ENCODE results near the gene WDR44. TPM values are rescaled to one million over a fixed set of nuclear protein-coding genes. Genes with fewer than 3 reads are reported as not detected.

WDR44 gene
- total and polyA plus RNA-seq, 2 of the 4 experiments (the other 2 are of a cell fraction), result 10.0 to 11.8 TPM

GRCh38 chrX:118346258-118347094, 570 bp downstream of the WDR44 start (continued):
- TF ChIP-seq USF2 (IDR thresholded peaks at IDR 0.05; ENCODE audit: low read depth, low read length) (no peak), RAD21 (IDR thresholded peaks at IDR 0.05; ENCODE audit: low read length) (no peak), POLR2A (IDR thresholded peaks at IDR 0.05; ENCODE audit: low read depth, low read length) (no peak)

GRCh38 chrX:118347131-118347530, 1.2 kb downstream of the WDR44 start:
- Histone ChIP-seq H2BK120ac (ENCODE audit: low read depth, low read length) (0 out of 2 replicates have a peak overlapping the region, but pooled peaks have one; percentile 2), H2BK5ac (ENCODE audit: low read depth, low read length, poor library complexity, severe bottlenecking) (peak overlapping the region; percentile 83), H3K4me2 (ENCODE audit: low read depth, low read length) (peak overlapping the region; percentile 93; the same call in 1 of the 2 replicates), H3K9ac (ENCODE audit: low read depth, low read length) (peak overlapping the region; percentile 97), H3K27me3 (ENCODE audit: control insufficient read depth, insufficient read depth, low read length) (no peaks in the 10 kb centered on the region), H4K5ac (ENCODE audit: low read depth, low read length) (peak overlapping the region; percentile 70; the same call in 1 of the 2 replicates), H4K20me1 (ENCODE audit: insufficient read depth, low read length) (peaks cover 31% of the 10 kb centered on the region), H3K23ac (ENCODE audit: low read depth, low read length) (peak overlapping the region; percentile 84), H3K18ac (ENCODE audit: low read depth, low read length) (peak overlapping the region; percentile 82), H2AFZ (replicated peaks; ENCODE audit: low read length, poor library complexity) (no peak overlapping the region), H2BK20ac (ENCODE audit: low read depth, low read length) (no peak overlapping the region), H3K56ac (ENCODE audit: extremely low read depth, insufficient read depth, low read length) (peak overlapping the region; percentile 85; the same call in 1 of the 2 replicates), H4K91ac (ENCODE audit: insufficient read depth, low read depth, low read length) (peak overlapping the region; percentile 65; the same call in 1 of the 2 replicates), H2AK9ac (replicated peaks; ENCODE audit: low read depth, low read length, poor library complexity) (peak overlapping the region; percentile 92), H4K8ac (ENCODE audit: low read depth in 2 of 2, low read length in 2 of 2) (peak overlapping the region; percentile 57 to 74), H3K14ac (replicated peaks; ENCODE audit: low read depth, low read length) (peak overlapping the region; percentile 55; the same call in 1 of the 2 replicates), H3K9me1 (ENCODE audit: insufficient read depth, low read length) (no peaks in the 10 kb centered on the region), H2AK5ac (ENCODE audit: low read depth, low read length) (no peak overlapping the region), H3K4ac (ENCODE audit: low read depth, low read length) (peak overlapping the region; percentile 91), H3K36me3 (ENCODE audit: control insufficient read depth, insufficient read depth, low read length) (no peaks in the 10 kb centered on the region), H2BK15ac (ENCODE audit: low read depth, low read length) (0 out of 3 replicates have a peak overlapping the region, but pooled peaks have one; percentile 34), H3K4me1 (ENCODE audit: control insufficient read depth, insufficient read depth, low read length) (peaks cover 2% of the 10 kb centered on the region; the same call in 1 of the 2 replicates), H3K27ac (ENCODE audit: insufficient read depth, low read length) (peak overlapping the region; percentile 83), H3K4me3 (ENCODE audit: insufficient read depth, low read depth, low read length) (peak overlapping the region; percentile 82), H3K9me3 (ENCODE audit: control insufficient read depth, insufficient read depth, low read length) (no peaks in the 10 kb centered on the region), H3K79me1 (ENCODE audit: low read depth in 1 of 2, low read length in 2 of 2) (no peaks in the 10 kb centered on the region; a peak in 2 of 4 replicates)
- dilution Hi-C loops (cut with HindIII; ENCODE audit: low sequenced_read_pairs, unreplicated experiment), result no loop called here
- no TSS peak for BruUV-seq (replicated peaks)
- peak; percentile 69 for DNase-seq
- in situ Hi-C loops (cut with MboI; ENCODE audit: low sequenced_read_pairs), result no loop called here
- CTCF ChIA-PET, result interaction anchor here (0.7 to 1.0 kb wide), 2 partner anchors 93 to 276 kb away, joined by 3 to 4 read pairs; no protein-coding TSS in a partner anchor
- peak; percentile 51; the same call in 1 of the 2 replicates for TF ChIP-seq POLR2A (IDR thresholded peaks at IDR 0.05; ENCODE audit: low read depth, low read length)
- TF ChIP-seq RFX5 (IDR thresholded peaks at IDR 0.05; ENCODE audit: low read depth, low read length), result no peak
- TF ChIP-seq MAFK (IDR thresholded peaks at IDR 0.05; ENCODE audit: low read depth, low read length), result 0 out of 2 replicates have a peak, but pooled peaks have one; percentile 12
- POLR2A ChIA-PET (ENCODE audit: unreplicated experiment), result no interaction called here
- ATAC-seq (ENCODE audit: low read depth), result peak; percentile 6; the same call in 1 of the 2 replicates
- WGBS, 2 experiments (ENCODE audit: extremely low coverage in 2 of 2, insufficient read length in 1 of 2), result no CpG with 5 or more reads among the region's 11 CpGs
- intact Hi-C loops (cut with micrococcal nuclease), result no loop called here

All from IMR-90 (cell line).